ENCODE results near the gene CCDC187. TPM values are rescaled to one million over a fixed set of nuclear protein-coding genes. Genes with fewer than 3 reads are reported as not detected.

The CCDC187 gene
- total RNA-seq, 1 experiment from 2014 or later, result not detected

GRCh38 chr9:136318776-136319241 is 14.9 kb upstream of the CCDC187 start:
- TF ChIP-seq CTCF (IDR thresholded peaks at IDR 0.05; ENCODE audit: unreplicated experiment), result no peak
- Mint-ChIP-seq H3K27me3 (ENCODE audit: insufficient read depth, unreplicated experiment) (no peaks in the 10 kb centered on the region), H3K36me3 (ENCODE audit: insufficient read depth, unreplicated experiment) (no peaks in the 10 kb centered on the region), H3K27ac (ENCODE audit: low read depth, unreplicated experiment) (no peak overlapping the region), H3K4me3 (ENCODE audit: unreplicated experiment) (no peak overlapping the region), H3K9me3 (ENCODE audit: unreplicated experiment) (peaks cover 21% of the 10 kb centered on the region), H3K4me1 (ENCODE audit: insufficient read depth, unreplicated experiment) (no peaks in the 10 kb centered on the region)
- no TSS peak for BruUV-seq (replicated peaks)
- ChIA-PET CTCF (no interaction called here), POLR2A (interaction anchor here (0.6 kb wide), 1 partner anchor 44 kb away, joined by 3 read pairs; no protein-coding TSS in a partner anchor)
- DNase-seq (ENCODE audit: unreplicated experiment), result no peak
- intact Hi-C loops (cut with micrococcal nuclease), result no loop called here

- no peaks in the 10 kb centered on the region for H3K36me3 Mint-ChIP-seq (ENCODE audit: insufficient read depth, unreplicated experiment)
- no peaks in the 10 kb centered on the region for H3K4me1 Mint-ChIP-seq (ENCODE audit: insufficient read depth, unreplicated experiment)
- POLR2A ChIA-PET, result interaction anchor here (0.6 kb wide), 1 partner anchor 43 kb away, joined by 3 read pairs; no protein-coding TSS in a partner anchor
- intact Hi-C loops (cut with micrococcal nuclease), result no loop called here
- TF ChIP-seq CTCF (IDR thresholded peaks at IDR 0.05; ENCODE audit: unreplicated experiment), result no peak
- H3K4me3 Mint-ChIP-seq (ENCODE audit: unreplicated experiment), result no peak overlapping the region
- H3K27me3 Mint-ChIP-seq (ENCODE audit: insufficient read depth, unreplicated experiment), result no peaks in the 10 kb centered on the region
- H3K9me3 Mint-ChIP-seq (ENCODE audit: unreplicated experiment), result peaks cover 21% of the 10 kb centered on the region
- no TSS peak for BruUV-seq (replicated peaks)
- H3K27ac Mint-ChIP-seq (ENCODE audit: low read depth, unreplicated experiment), result no peak overlapping the region
- CTCF ChIA-PET, result no interaction called here
- no peak for DNase-seq (ENCODE audit: unreplicated experiment)
Measured at GRCh38 chr9:136318111-136318775, 14.3 kb upstream of the CCDC187 start.

- no peaks in the 10 kb centered on the region for H3K27me3 Mint-ChIP-seq (ENCODE audit: insufficient read depth, unreplicated experiment)
- no peak for DNase-seq (ENCODE audit: unreplicated experiment)
- TF ChIP-seq CTCF (IDR thresholded peaks at IDR 0.05; ENCODE audit: unreplicated experiment), result no peak
- no peak overlapping the region for H3K27ac Mint-ChIP-seq (ENCODE audit: low read depth, unreplicated experiment)
- H3K9me3 Mint-ChIP-seq (ENCODE audit: unreplicated experiment), result peaks cover 21% of the 10 kb centered on the region
- H3K4me3 Mint-ChIP-seq (ENCODE audit: unreplicated experiment), result no peak overlapping the region
- BruUV-seq (replicated peaks), result no TSS peak
- H3K4me1 Mint-ChIP-seq (ENCODE audit: insufficient read depth, unreplicated experiment), result no peaks in the 10 kb centered on the region
- ChIA-PET CTCF (no interaction called here), POLR2A (no interaction called here)
- no peaks in the 10 kb centered on the region for H3K36me3 Mint-ChIP-seq (ENCODE audit: insufficient read depth, unreplicated experiment)
- intact Hi-C loops (cut with micrococcal nuclease), result no loop called here
Measured at GRCh38 chr9:136317695-136318094, 13.8 kb upstream of the CCDC187 start.

- no peak for TF ChIP-seq CTCF (IDR thresholded peaks at IDR 0.05; ENCODE audit: unreplicated experiment)
- POLR2A ChIA-PET, result no interaction called here
- Mint-ChIP-seq H3K36me3 (ENCODE audit: insufficient read depth, unreplicated experiment) (no peaks in the 10 kb centered on the region), H3K27ac (ENCODE audit: low read depth, unreplicated experiment) (no peak overlapping the region), H3K4me1 (ENCODE audit: insufficient read depth, unreplicated experiment) (no peaks in the 10 kb centered on the region), H3K9me3 (ENCODE audit: unreplicated experiment) (peaks cover 21% of the 10 kb centered on the region), H3K4me3 (ENCODE audit: unreplicated experiment) (no peak overlapping the region), H3K27me3 (ENCODE audit: insufficient read depth, unreplicated experiment) (no peaks in the 10 kb centered on the region)
- no peak for DNase-seq (ENCODE audit: unreplicated experiment)
- CTCF ChIA-PET, result no interaction called here
- intact Hi-C loops (cut with micrococcal nuclease), result no loop called here
- BruUV-seq (replicated peaks), result no TSS peak
Measured at GRCh38 chr9:136316896-136317676, 13.2 kb upstream of the CCDC187 start.

All from MCF 10A (cell line).